PC-9 (cell line): ENCODE results near the gene ZMPSTE24.
"Not testable (repeated sequence)": the region's sequence is repeated elsewhere in the genome, so short reads cannot be mapped to it uniquely, and the experiment has no call there.

Experiments used
- EZH2 ChIP-seq: fragments of 200-600 bp; sonication (generic); IDR thresholded peaks from 2 replicates; pipeline ENCODE4 v1.8.0; 2017; ENCODE audit warnings: antibody characterized with exemption, low read depth
- TF ChIP-seq, protein P1 (sequence below): fragments of 200-600 bp; sonication (generic); conservative IDR thresholded peaks from 2 replicates; pipeline ENCODE4 v1.6.1; 2017; ENCODE audit warnings: mixed run types, antibody characterized with exemption, mild to moderate bottlenecking, moderate library complexity

DNA sequence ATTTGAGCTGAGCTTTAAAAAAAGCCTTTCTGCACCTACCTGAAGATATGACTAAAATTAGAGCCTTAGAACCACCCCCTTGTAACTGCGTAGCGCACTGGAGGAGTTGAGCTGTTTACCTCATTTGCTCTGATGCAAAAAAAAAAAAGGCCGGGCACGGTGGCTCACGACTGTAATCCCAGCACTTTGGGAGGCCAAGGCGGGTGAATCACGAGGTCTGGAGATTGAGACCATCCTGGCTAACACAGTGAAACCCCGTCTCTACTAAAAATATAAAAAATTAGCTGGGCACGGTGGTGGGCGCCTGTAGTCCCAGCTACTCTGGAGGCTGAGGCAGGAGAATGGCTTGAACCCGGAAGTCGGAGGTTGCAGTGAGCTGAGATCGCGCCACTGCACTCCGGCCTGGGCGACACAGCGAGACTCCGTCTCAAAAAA, 36.5 kb upstream of the ZMPSTE24 start:
- TF ChIP-seq, protein P1, sequence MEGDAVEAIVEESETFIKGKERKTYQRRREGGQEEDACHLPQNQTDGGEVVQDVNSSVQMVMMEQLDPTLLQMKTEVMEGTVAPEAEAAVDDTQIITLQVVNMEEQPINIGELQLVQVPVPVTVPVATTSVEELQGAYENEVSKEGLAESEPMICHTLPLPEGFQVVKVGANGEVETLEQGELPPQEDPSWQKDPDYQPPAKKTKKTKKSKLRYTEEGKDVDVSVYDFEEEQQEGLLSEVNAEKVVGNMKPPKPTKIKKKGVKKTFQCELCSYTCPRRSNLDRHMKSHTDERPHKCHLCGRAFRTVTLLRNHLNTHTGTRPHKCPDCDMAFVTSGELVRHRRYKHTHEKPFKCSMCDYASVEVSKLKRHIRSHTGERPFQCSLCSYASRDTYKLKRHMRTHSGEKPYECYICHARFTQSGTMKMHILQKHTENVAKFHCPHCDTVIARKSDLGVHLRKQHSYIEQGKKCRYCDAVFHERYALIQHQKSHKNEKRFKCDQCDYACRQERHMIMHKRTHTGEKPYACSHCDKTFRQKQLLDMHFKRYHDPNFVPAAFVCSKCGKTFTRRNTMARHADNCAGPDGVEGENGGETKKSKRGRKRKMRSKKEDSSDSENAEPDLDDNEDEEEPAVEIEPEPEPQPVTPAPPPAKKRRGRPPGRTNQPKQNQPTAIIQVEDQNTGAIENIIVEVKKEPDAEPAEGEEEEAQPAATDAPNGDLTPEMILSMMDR, result not testable (repeated sequence)
- not testable (repeated sequence) for TF ChIP-seq EZH2
